Measurements from ENCODE around the gene JCAD.
"Not testable (repeated sequence)": the region's sequence is repeated elsewhere in the genome, so short reads cannot be mapped to it uniquely, and the experiment has no call there.

GRCh38 chr10:29979421-29979779 lies 80.0 kb downstream of the JCAD start:
- TF ChIP-seq, protein P1, sequence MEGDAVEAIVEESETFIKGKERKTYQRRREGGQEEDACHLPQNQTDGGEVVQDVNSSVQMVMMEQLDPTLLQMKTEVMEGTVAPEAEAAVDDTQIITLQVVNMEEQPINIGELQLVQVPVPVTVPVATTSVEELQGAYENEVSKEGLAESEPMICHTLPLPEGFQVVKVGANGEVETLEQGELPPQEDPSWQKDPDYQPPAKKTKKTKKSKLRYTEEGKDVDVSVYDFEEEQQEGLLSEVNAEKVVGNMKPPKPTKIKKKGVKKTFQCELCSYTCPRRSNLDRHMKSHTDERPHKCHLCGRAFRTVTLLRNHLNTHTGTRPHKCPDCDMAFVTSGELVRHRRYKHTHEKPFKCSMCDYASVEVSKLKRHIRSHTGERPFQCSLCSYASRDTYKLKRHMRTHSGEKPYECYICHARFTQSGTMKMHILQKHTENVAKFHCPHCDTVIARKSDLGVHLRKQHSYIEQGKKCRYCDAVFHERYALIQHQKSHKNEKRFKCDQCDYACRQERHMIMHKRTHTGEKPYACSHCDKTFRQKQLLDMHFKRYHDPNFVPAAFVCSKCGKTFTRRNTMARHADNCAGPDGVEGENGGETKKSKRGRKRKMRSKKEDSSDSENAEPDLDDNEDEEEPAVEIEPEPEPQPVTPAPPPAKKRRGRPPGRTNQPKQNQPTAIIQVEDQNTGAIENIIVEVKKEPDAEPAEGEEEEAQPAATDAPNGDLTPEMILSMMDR (IDR thresholded peaks at IDR 0.05): not testable (repeated sequence)
- not testable (repeated sequence) for TF ChIP-seq POLR2A, EP300 (IDR thresholded peaks at IDR 0.05)
